GM20431 (cell line): Measurements from ENCODE around the gene DSE.

Experiments used
- in situ Hi-C: fragments of 300-500 bp; cut with MseI, MboI; formaldehyde crosslinking; loops from one replicate; pipeline ENCODE4 v1.15.0; 2020; ENCODE audit warnings: low sequenced_read_pairs; ENCODE audit not compliant: unreplicated experiment

The DSE gene

DNA sequence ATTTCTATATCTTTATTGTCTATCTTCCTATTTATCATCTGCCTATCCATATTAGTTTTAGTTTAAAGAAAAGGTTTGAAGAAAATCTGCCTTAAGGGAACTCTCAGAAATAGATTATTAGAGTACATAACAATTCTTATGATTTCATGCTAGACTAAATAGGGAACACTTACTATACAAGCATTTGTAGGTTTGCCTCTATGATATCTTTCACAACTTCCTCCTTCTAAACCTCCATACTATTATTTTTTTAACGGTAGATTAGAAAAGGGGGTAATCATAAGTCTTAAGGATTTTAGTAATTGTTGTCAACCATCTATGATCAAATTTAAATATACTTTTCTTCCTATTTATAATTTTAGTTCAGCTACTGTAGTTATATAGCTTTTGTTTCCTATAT, 11.6 kb upstream of the DSE start:
- in situ Hi-C loops, result no loop called here

DNA sequence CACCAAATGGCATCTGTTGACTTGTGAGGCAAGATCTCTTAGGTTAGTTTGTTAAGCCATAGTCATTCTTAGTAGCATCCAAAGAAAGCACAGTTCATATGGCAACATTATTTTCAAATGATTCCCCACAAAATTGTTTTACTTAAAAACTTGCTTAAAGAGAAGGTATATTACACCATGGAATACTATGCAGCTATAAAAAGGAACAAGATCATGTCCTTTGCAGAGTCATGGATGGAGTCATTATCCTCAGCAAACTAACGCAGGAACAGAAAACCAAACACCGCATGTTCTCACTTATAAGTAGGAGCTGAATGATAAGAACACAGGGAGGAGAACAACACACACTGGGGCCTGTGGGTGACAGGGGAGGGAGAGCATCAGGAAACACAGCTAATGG, 10.9 kb upstream of the DSE start:
- in situ Hi-C loops, result no loop called here

DNA sequence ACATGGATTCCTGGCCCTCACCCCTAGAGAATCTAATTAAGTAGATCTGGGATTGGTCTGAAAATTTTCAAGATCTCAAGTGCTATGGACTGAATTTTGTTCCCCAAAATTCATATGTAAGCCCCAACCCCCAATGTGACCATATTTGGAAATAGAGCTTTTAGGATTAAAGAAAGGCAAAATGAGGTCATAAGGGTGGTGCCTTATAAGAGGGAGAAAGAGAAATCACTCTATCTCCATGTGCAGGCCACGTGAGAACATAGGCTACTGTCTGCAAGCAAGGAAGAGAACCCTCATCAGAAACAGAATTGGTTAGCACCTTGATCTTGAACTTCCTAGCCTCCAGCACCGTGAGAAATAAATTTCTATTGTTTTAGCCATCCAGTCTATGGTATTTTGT, 8.5 kb upstream of the DSE start:
- in situ Hi-C loops, result no loop called here

DNA sequence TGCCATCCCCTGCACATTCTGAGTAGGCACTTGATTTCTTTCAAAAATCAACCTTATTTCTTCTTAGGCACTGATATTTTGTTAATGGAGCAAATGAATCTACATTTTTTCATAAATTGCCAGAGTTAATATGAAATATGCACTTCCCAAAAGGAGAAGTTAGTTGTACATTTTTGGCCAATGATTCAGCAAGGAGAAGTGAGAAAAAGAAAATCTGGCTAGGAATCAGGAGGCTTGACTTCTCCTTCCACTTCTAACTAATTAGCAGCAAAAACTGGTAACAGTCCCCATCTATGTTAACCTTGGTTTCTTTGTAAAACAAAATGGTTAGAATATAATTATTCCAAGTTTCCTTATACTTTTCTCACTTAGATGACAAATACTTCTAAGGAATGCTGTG, 7.0 kb upstream of the DSE start:
- in situ Hi-C loops, result no loop called here

DNA sequence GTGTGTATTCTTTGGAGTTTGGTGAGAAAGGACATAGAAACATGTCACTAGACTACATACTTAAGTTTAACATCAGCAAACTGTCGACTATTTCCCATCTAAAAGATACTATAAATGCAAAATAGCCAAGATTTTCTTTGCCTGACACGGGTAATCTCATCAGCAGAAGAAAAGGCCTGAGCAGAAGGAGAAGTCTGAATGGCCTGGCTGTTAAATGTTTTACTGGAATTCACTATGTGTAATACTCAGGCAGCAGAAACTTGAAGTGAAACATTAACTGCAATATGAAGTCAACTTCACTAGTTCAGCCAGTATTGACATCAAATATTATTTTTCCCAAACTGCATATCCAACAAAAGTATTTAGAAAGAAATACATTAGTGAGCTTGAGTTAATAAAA, 6.4 kb upstream of the DSE start:
- in situ Hi-C loops, result no loop called here

DNA sequence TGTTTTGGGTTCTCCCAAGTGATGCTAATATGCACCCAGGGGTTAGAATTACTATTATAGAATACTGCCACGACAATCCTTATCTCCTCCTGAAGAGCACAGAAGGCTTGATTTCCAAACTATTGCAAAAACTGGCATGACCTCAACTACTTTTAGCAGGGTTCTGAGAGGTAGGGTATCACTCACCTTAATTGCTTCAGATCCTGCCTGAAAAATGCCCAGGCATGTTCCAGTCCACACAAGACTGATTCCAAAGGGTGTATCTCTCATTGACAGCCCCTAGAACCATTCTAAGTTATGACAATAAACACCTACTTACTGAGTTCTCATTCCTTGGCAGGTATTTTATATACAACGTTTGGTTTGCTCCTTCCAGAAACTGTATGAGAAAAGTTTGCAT, 5.0 kb upstream of the DSE start:
- in situ Hi-C loops, result no loop called here

DNA sequence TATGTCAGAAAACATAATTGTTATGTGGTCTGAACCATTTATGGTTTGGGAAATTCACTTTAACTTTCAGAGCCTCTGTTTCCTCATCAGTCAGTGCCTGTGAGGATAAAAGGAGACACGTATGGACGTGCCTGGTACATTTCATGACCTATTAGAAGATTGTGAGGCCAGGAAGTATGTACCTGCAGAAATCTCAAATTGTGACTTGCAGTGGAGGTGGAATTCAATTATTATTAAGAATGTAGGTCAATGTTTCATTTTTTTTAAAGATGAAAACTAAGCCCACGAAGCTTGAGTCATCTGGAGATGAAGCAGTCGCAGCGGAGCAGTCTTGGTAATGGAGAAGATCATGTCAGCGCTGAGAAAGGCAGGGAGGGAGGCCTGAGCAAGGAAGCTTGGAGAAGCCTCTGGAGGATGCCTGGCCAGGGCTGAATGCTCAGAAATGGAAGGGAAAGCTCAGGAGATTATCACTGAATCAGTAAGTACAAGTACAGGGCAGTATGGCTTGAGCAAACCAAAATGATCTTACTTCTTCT, 3.9 kb upstream of the DSE start:
- in situ Hi-C loops, result no loop called here

DNA sequence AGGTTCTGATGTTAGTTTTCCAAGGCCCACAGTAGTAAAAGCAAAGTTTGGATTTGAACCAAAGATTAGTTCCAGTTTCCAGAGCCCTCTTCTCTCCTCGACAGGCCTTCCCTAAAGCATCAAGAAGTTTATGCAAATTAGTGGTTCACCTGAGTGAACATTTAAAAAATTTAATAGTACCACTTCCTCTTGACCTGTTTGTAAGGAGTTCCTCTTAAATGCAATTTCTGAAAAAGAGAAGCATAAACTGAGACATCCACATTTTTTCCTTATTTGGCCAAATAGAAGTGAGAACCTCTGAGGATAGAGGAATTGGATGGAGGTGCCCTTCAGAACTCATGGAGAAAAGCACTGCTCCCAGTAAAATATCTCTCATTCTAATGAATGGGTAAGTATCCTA, 1.2 kb upstream of the DSE start:
- in situ Hi-C loops, result no loop called here

DNA sequence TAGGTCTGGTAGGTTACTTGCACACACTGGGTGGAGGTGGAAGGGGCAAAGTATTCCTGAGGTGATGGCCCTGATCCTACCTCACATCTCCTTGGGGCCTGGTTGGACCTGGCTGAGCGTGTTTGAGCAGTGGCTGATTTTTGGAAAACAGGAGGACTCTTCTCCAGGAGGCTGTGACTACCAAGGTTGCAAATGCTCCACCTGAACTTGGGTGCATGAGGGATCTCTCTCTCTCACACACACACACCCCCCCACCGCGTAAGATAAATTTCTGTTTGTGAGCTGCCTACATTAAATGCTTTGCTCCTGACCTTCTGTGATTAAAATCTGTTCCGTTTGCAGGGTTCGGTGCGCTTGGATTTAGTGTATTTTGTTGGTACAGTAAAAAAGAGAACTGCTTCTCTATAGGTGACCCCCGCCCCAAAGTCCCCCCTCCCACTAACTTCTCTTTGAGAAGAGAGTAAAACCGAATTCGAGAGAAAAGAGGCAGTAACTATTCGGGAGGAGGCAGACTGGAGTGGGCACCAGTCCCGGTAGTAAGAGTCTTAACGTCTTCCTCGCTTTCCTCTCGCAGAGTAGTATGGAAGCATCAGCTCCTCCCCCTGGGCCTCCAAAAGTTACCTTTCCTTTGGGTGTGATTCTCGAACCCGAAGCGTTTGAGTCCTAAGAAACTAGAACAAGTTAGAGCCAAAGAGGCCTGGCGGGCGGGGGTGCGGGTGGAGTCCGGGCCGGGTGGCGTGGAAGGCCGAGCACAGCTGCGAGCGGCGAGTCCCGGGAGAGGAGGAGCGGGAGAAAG, 585 bp upstream of the DSE start:
- in situ Hi-C loops, result no loop called here

DNA sequence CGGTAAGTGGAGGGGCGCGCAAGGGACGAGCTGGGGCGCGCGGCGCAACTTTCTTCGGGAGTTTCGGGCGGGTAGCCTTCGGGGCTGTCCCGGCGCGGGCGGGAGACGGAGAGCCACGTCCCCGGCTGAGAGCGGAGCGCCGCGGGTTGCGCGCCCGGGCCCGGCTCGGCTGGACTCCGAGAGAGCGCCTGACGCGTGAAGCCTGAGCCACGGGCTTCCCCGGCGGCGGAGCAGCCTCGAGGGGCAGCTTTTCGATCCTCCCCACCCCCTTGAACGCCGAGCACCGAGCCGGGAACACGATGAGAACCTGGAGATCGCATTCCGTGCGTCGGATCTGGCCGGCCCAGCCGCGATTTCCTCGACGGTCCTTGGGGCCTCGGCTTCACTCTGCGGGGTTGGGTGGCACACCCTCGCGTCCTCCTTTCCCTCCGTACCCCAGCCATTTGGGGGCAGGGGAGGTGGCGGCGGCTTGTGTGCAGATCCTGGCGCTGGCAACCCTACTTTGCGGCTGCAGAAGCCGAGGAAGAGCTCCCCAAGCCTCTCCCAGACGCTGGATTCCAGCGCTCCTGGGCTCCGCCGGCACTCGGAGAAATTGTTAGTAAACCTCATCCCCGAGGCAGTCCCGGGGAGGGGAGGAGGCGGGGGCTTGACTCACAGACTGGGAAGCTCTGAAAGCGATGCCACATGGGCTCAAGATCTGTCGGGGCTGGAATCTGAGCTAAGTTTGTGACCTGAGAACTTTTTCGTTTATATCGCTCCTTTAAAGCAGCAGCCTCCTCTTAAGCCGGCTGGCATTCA, 572 bp downstream of the DSE start:
- in situ Hi-C loops, result no loop called here

DNA sequence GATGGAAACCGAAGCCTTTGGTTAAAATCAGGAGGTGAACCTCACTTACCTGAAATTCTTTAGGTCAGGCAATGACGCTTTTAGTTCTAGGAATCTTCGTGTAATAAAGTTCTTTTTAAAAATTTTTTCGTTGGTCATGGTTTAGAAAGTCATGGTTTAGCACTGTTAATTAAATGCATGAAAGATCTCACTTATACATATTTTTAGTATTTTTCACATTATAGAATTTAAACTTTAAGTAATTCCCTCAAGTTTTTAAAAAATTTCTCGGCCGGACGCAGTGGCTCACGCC, 1.1 kb downstream of the DSE start:
- in situ Hi-C loops, result no loop called here

DNA sequence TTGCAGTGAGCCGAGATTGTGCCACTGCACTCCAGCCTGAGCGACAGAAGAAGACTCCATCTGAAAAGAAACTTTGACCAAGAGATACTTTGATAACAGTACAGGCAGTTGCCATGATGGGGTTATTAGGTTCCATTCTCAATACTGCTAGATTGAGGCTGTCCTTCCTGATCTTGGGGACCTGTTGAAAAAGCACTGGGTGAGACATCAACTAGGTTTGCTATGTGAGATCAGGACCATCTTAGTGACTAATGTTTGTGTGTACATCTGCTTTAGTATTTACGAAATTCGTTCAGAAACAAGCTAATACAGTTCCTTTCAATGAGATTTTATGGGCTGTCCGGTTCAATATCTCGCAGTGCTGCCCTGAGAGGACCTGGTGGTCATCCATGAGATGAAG, 2.6 kb downstream of the DSE start:
- in situ Hi-C loops, result no loop called here

DNA sequence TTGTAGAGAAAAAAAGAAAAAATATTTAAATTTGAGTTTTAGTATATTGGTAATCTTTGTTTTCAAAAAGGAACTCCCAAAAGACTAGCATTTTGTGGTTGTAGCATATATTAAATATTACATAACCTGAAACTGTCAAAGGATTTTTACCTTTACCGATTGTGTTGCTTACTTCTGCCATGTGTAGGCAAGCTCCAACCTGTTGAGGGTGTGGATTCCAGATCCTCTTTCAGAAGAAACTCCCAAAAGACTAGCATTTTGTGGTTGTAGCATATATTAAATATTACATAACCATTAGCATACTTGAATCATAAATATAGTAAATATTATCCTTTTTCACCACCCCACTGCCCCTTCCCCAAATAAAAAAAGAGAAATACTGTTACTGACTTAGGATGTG, 3.2 kb downstream of the DSE start:
- in situ Hi-C loops, result no loop called here

DNA sequence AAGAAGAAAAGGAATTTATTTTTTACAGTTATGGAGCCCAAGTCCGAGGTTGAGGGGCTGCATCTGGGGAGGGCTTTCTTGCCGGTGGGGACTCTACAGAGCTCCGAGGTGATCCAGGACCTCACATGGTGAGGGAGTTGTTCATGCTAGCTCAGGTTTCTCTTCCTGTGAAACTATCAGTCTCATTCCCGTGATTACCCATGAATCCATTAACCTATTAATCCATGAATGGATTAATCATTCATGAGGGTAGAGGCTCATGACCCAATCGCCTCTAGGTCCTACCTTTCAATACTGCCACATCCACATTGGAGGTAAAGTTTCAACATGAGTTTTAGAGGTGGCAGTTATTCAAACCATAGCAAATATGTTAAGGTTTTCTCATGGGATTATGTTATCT, 3.8 kb downstream of the DSE start:
- in situ Hi-C loops, result no loop called here

DNA sequence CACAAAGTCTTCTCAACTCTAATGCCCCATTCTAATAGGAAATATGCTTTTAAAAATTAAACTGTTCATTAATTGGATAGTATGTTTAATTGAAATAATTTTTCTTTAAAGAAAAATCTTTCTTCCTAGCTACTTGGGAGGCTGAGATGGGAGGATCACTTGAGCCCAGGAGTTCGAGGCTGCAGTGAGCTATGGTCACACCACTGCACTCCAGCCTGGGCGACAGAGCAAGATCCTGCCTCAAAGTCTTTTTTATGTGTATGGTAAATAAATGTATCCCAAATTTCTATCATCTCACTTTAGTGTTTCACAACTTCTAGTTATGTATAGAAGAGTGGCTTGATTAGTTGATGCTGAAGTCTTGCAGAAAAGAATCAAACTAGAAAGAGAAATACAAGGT, 4.5 kb downstream of the DSE start:
- in situ Hi-C loops, result no loop called here

DNA sequence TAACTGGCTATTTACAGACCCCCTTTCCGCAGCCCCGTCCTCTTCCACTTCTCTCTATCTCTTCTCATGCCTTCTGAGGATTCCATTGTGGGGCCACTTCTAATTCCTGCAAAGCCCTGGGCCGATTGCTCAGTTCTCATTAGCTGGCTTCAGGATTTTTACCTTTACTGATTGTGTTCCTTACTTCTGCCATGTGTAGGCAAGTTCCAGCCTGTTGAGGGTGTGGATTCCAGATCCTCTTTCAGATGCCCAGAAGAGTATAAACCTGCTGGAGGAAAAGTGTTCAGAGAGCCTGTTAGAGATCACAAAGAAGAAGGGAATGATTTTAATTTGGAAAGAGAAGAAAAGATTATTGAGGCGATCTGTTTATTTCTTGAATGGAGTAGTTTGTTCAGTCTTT, 5.4 kb downstream of the DSE start:
- in situ Hi-C loops, result no loop called here

DNA sequence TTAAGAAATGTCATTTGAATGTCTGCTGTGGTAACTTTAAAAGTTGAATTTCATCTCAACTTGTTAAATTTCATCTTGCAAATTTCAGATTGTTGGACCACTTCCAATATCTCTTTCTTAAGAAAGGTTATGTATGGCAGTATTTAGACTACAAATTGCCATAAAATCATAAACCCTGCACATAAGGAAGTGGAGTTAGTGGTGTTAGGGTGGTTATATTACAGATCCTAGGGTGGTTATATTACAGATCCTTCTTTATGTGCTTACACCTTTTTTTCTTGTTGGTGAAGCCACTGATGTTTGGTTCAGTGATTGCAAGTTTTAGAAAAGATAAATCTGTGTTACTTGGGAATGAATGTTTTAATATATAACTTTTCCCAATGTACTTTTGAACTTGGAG, 9.0 kb downstream of the DSE start:
- in situ Hi-C loops, result no loop called here

DNA sequence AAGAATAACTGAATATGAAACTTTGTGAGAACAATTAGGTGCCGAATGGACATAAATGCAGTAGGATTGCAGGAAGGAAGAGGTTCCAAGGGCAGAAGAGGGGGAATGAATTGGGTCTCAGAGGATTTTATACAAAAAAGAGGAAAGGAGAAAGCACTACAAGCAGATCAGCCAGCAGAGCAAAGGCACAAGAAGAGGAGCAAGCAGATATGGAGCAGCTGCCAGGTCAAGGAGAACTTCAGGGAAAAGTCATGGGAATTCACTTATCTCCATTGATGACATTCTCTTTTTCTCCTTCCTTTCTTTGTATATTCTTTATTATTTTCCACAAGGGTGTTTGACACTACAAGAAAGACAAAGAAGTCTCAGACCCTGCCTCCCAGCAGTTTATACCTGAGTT, 9.6 kb downstream of the DSE start:
- in situ Hi-C loops, result no loop called here

DNA sequence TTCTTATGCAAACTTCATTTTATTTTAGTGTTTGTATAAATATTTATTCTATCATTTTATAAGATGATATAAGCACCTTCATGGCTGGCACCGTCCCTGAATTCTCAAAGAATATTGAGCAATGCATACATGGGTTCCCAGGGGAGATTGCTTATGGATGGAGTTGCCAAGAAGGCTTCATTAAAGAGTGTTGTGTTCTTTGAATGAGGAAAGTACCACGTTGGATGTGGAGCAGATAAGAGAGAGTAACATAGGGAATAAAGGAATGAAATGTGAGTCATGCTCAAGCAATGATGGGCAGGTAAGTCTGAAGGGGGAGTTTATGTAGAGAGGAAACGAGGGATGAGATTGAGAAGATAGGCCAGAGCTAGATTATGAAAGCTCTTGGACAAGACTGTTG, 10.3 kb downstream of the DSE start:
- in situ Hi-C loops, result no loop called here

DNA sequence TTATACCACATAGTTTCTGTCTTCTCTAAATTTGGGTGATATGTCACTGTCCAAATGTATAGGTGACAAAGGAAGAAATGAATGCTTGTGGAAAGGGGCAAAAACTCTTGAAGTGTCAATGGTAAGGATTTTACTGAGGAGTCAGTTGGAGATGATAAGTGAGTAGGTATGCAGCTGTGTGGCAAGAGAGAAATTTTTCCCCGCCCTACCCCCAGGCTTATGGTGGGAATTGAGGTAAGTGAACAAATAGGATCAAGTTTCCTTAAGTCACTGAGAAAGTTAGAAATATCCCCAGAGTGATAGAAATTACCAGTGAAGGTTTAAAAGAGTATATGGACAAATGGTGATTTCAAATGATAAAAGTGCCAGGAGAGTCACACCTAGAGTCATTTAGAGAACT, 11.8 kb downstream of the DSE start:
- in situ Hi-C loops, result no loop called here

DNA sequence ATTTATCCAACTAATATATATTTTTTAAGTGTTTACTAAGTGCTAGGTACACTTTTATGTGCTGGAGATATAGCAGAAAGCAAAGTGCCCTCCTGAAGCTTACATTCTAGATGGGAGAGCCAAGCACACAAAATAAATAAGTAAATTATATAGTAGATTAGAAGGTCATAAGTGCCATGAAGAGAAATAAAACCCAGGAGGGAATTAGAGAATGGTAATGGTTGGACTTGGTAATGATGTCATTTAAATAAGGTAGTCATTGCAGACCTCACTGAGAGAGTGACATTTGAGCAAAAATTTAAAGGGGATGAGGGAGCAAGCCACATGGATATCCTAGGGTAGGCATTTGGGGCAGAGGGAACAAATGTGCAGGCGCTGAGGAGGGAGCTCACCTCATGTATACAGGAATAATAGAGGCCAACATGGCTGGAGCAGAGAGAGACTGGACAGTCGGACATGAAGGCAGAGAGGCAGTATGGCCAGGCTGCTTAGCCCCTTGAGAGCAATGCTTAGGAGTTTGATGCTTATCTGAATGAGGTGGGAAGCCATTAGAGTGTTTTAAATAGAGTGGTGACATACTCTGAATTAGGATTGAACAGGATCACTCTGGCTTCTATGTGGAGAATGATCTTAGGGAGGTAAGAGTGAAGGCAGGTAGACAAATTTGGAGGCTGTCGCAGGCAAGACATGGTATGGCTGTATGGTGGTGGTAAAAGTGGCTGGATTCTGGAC, 14.1 kb downstream of the DSE start:
- in situ Hi-C loops, result no loop called here
